GF-D8 (cell line): ENCODE results near the gene ZFYVE27.

ENCODE experiments used
- DNase-seq: peaks from one replicate; lab custom pipeline; 2025; lab: John Stamatoyannopoulos, UW

ZFYVE27 gene

DNA sequence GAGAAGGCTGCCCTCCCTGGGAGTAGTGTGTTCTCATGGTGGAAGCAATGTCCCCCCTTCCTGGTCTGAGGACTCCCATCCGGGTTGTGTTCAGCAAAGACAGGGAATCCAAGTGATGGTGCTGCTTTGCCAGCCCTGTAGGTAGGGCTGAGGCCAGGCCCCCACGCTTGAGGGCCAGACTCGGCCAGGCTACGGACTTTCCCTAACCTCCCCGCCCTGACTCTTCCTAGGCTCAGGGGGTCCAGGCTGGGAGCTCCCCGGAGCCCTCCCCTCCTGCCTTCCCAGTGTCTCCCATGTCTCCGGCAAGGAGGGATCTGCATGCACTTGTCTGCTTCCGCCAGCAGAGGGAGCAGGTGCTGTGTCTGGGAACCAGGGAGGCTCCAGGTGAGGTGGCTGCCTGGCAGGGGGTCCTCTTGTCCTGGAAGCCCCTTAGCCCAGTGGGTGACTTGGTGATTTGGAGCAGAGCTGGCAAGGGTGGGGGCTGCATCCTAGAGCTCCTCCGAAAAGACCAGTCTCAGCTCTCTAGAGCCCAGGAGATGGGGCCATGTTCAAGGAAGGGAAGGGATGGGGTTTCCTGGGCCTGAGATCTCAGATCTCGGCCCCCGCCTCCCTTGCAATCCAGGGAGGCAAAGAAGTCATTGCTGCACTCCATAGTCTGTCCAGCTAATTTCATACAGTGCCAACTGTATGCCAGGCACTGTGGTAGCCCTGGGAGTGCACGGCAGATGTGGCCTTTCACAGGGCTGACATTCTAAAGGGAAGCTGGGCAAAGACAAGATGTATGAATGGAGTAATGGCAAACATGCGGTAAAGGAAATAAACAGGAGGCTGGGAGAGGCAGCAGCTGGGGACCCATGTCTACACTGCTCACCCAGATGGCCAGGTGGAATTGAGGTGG lies 55.1 kb downstream of the ZFYVE27 start:
- DNase-seq = peak; percentile 1

DNA sequence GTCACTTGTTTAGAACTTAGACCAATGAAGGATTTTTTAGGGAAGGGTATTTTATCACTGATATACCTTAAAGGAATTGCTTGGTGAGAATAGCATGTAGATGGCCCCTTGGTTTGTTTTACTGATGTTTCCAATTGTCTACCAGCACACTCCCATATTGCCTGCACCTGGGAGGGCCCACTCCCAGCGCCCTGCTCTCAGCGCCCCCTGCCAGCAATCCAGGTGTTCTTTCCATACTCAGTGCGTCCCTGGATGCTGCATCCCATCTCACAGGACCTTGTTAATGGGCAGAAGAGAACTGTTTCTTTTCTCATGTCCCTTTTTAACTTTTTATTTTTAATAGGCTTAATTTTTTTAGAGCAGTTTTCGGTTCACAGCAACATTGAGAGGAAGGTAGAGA lies 59.0 kb downstream of the ZFYVE27 start:
- no peak for DNase-seq

DNA sequence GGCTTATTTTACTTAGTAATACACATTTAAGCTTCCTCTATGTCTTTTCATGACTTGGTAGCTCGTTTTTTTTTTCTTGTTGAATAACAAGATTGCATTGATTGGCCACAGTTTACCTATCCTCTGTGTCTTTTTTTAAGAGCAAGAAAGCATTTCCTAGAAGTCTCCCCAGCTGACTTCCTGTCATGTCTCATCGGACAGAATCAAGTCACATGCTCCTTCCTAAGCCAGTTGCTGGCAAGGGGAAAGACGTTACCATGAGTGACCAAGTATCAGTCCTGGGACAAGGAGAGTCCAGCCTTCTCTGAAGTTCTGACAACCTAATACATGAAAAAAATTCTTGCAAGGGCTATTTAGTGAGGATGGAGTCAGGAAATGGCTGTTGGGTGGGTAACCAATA lies 59.7 kb downstream of the ZFYVE27 start:
- no peak for DNase-seq

DNA sequence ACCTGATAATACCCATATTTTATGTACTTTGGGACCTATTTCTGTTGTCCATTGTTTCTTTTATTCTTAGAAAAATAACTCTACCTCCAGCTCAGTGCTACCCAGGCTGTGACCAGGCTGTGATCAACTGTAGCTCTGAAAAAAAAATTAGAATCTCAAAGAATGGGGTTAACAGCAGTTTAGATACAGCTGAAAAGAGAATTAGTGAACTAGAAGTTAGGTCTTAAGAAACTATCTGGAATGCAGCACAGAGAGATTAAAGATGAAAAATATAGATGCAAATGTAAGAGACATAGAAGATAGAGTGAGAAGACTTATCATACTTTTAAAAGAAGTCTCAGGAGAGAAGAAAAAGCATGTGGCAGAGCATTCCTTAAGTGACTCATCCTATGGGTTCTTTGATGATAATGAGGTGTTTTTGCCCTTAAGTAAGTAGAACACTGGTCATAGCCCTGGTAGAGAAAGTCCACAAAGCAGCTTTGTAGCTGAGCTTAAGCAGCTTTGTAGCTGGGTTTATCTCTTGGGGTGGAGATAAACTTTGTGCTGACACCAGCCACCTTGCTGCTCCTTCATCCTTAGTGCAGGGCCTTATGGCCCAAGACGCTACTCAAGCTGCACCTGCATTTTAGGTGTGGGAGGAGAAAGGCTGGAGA lies 62.2 kb downstream of the ZFYVE27 start:
- no peak for DNase-seq

DNA sequence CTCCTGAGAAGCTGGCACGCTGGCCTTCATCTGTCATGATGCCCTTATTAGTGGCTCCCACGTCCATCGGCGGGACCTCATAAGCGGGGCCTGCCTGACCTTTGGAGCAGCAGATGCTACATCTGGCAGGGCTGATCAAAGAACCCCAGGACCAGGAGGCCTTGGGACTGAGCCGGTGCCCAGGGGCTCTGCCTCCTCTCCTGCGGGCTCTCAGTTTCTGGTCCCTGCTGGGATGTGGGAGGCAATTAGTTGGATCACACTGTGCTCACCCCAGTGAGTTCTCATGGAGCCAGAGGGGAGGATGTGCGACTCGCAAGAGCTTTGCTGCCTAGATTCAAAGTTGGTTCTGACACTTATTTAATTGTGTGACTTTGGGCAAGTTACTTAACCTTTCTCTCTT lies 63.5 kb downstream of the ZFYVE27 start:
- no peak for DNase-seq

DNA sequence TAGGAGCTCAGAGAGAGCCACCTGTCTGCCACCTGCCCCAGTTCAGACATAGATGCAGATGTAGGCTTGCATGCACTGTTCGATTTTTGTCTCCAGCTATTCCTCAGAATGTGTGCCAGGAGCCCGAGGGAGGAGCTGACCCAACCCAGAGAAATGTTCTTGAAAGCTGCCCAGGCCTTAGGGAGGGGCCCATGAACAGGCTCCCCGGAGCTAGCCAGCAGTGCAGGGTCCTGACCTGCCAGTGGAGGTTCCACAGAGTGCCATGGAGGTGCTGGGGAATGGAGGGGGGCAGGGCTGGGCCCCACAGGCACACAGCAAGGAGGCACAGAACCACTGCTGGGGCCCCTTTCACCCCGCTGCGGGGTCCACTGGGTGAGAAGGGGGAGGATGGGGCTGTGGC lies 64.5 kb downstream of the ZFYVE27 start:
- DNase-seq = no peak

DNA sequence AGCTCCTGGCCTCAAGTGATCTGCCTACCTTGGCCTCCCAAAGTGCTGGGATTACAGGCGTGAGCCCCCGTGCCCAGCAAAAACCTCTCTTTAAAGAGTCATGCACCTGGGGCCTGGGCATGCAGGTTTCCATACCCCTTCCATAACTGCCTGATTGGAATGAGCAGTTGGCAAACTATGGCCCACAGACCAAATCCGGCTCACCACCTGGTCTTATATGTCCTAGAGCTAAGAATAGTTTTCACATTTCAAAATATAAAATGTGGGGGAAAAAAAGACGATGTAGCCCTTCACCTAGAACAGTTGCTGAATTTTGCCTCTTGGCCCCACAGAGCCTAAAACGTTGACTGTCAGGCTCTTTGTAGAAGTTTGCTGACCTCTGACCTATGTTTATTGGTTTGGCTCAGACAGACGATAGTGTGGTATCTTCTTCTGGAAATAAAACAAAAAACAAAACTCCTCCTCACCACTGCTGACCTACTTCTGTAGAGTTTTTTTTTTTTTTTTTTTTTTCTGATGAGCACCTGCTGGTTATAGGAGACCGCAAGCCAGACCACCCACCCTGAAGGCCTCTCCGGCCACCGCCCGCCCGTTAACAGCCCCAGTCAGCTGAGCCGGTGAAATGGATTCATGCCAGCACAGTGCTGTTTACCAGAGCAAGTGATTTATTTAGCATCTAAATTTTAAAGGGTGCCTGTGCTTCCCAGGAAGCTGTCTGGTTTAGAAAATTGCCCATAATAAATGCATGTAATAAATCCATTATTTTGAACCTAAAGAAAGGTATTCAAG lies 68.4 kb downstream of the ZFYVE27 start:
- no peak for DNase-seq

DNA sequence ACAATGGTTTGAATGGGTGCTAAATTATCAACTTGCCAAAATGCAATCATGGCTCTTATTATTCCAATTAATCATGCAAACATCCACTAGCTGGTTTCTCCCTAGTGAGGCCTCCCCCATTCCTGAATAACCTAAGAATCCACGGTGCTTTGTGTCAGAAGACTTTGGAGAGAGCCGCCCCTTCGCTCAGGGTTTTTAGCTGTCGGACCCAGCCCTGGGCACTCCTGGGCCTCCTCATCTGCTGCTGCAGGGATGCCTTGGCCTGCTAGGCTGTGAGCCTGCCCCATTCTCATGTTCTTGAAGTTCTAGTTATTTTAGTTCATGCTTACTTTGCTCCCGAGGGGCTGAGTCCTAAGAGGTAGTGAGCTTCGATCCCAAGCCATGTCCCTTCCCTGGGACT lies 69.0 kb downstream of the ZFYVE27 start:
- no peak for DNase-seq

DNA sequence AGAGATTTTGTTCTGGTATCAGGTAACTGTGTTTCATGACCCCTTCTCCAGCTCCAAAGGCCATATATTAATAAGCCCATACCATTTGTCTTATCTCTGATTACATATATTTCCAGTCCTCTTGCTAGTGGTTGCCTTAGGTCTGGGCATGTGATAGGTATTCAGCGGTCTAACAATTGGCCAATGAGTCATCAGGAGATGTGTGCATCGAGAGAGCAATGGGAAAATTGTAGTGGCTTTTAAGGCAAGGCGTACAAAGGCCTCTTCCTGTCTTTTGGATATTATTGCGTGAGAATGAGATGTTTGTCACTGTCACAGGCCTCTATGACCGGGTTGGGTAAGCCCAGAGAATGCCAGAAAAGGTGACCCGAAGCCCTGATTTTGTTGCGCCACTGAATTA lies 73.5 kb downstream of the ZFYVE27 start:
- DNase-seq = no peak
